ENCODE data around the gene GDI2. TPM values are rescaled to one million over a fixed set of nuclear protein-coding genes. Genes with fewer than 3 reads are reported as not detected.

Gene GDI2
- total and polyA plus RNA-seq, 4 donors, result 186 to 339 (median 221) TPM

Other genes with a start within 250 kb of the GDI2 start
- gene ASB13, start 146.8 kb downstream of the GDI2 start, total RNA-seq, result 10 to 100 TPM; 14.3 to 14.8 TPM
- 10 to 100 TPM; 32.4 to 35.8 TPM for gene ASB13, start 146.8 kb downstream of the GDI2 start, polyA plus RNA-seq (ENCODE audit: insufficient read length in 2 of 2)
- 10 to 100 TPM; 71.5 to 93.3 TPM for gene TASOR2, start 128.6 kb downstream of the GDI2 start, total RNA-seq
- gene TASOR2, start 128.6 kb downstream of the GDI2 start, polyA plus RNA-seq (ENCODE audit: insufficient read length in 2 of 2), result 10 to 100 TPM; 27.5 to 32.1 TPM
- 10 to 100 TPM; 10.1 to 11.5 TPM for gene ANKRD16, start 76.5 kb upstream of the GDI2 start, total RNA-seq
- gene ANKRD16, start 76.5 kb upstream of the GDI2 start, polyA plus RNA-seq (ENCODE audit: insufficient read length in 2 of 2), result 10 to 100 TPM; 14.3 to 15.5 TPM
- 10 to 100 TPM; 52.8 to 95.5 TPM for gene FBH1, start 76.8 kb upstream of the GDI2 start, total RNA-seq
- gene FBH1, start 76.8 kb upstream of the GDI2 start, polyA plus RNA-seq (ENCODE audit: insufficient read length in 2 of 2), result 10 to 100 TPM; 57.6 to 74.0 TPM
- gene IL15RA, start 164.1 kb upstream of the GDI2 start, total RNA-seq, result 1 to 10 TPM in 1 of 2 donors, under 1 TPM in 1; 0.89 to 2.1 TPM
- under 1 TPM; 0.81 to 0.84 TPM for gene IL15RA, start 164.1 kb upstream of the GDI2 start, polyA plus RNA-seq (ENCODE audit: insufficient read length in 2 of 2)
- under 1 TPM in 1 of 2 donors, not detected in 1; 0.10 TPM for gene IL2RA, start 248.9 kb upstream of the GDI2 start, total RNA-seq
- not detected for gene IL2RA, start 248.9 kb upstream of the GDI2 start, polyA plus RNA-seq (ENCODE audit: insufficient read length in 2 of 2)